GM12864 (cell line): ENCODE data around the gene PHF24.

Source experiments
- DNase-seq: peaks from one replicate; pipeline ENCODE4 v3.0.0-alpha.2; 2011; ENCODE audit warnings: low read depth
- H3K4me3 ChIP-seq: 2 replicates; pipeline ENCODE4 v1.5.1; 2011; ENCODE audit warnings: mild to moderate bottlenecking, low read depth, low read length, control low read depth
- TF ChIP-seq, protein P1 (sequence below): IDR thresholded peaks from 2 replicates; pipeline ENCODE4 v1.5.1; 2011; ENCODE audit warnings: low read depth, mild to moderate bottlenecking, moderate library complexity, low read length, control low read depth, inconsistent platforms; ENCODE audit errors: missing control alignments

PHF24 gene

GRCh38 chr9:35028341-35028740 lies 70.3 kb downstream of the PHF24 start:
- no peak overlapping the region for H3K4me3 ChIP-seq
- TF ChIP-seq, protein P1, sequence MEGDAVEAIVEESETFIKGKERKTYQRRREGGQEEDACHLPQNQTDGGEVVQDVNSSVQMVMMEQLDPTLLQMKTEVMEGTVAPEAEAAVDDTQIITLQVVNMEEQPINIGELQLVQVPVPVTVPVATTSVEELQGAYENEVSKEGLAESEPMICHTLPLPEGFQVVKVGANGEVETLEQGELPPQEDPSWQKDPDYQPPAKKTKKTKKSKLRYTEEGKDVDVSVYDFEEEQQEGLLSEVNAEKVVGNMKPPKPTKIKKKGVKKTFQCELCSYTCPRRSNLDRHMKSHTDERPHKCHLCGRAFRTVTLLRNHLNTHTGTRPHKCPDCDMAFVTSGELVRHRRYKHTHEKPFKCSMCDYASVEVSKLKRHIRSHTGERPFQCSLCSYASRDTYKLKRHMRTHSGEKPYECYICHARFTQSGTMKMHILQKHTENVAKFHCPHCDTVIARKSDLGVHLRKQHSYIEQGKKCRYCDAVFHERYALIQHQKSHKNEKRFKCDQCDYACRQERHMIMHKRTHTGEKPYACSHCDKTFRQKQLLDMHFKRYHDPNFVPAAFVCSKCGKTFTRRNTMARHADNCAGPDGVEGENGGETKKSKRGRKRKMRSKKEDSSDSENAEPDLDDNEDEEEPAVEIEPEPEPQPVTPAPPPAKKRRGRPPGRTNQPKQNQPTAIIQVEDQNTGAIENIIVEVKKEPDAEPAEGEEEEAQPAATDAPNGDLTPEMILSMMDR: no peak
- DNase-seq: no peak

- no peak overlapping the region for H3K4me3 ChIP-seq
- TF ChIP-seq, protein P1: no peak
- DNase-seq: no peak
Observed at GRCh38 chr9:35029241-35029640, 71.2 kb downstream of the PHF24 start.

DNA sequence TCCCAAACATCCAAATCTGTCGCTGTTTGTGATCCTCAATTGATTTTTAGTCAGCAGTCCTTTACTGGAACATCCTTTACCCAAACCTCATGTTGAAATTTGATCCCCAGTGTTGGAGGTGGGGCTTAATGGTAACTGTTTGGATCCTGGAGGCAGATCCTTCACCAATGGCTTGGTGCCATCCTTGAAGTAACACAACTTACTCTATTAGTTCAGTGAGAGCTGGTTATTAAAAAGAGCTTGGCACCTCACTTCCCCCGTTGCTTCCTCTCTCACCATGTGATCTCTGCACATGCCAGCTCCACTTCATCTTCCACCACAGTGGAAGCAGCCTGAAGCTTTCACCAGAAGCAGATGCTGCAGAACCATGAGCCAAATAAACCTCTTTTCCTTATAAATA lies 71.8 kb downstream of the PHF24 start:
- no peak for DNase-seq
- H3K4me3 ChIP-seq: no peak overlapping the region
- TF ChIP-seq, protein P1: no peak
